Body of pancreas (tissue), 4 donors: Measurements from ENCODE around the gene STAT5B.

ENCODE experiments used
- POLR2A ChIP-seq, 3 donors: fragments of 450-650 bp; IDR thresholded peaks; one replicate each; pipeline ENCODE4 v1.6.1; 2016; ENCODE audit warnings: antibody characterized with exemption in 3 of 3, mild to moderate bottlenecking in 2 of 3
- TF ChIP-seq, protein P1 (sequence below), 7 experiments: fragments of 450-650 bp in 4 of 7; fragments of 200-600 bp in 3 of 7; sonication (generic) in 3 of 7; IDR thresholded peaks; one replicate each; pipeline ENCODE4 v1.5.1; 2016 to 2019; ENCODE audit warnings: antibody characterized with exemption in 7 of 7

GRCh38 chr17:42274253-42274542 is 2.0 kb downstream of the STAT5B start:
- TF ChIP-seq, protein P1, sequence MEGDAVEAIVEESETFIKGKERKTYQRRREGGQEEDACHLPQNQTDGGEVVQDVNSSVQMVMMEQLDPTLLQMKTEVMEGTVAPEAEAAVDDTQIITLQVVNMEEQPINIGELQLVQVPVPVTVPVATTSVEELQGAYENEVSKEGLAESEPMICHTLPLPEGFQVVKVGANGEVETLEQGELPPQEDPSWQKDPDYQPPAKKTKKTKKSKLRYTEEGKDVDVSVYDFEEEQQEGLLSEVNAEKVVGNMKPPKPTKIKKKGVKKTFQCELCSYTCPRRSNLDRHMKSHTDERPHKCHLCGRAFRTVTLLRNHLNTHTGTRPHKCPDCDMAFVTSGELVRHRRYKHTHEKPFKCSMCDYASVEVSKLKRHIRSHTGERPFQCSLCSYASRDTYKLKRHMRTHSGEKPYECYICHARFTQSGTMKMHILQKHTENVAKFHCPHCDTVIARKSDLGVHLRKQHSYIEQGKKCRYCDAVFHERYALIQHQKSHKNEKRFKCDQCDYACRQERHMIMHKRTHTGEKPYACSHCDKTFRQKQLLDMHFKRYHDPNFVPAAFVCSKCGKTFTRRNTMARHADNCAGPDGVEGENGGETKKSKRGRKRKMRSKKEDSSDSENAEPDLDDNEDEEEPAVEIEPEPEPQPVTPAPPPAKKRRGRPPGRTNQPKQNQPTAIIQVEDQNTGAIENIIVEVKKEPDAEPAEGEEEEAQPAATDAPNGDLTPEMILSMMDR (IDR thresholded peaks at IDR 0.05) = no peak
- TF ChIP-seq POLR2A (IDR thresholded peaks at IDR 0.05) = no peak
